Mucosa of gallbladder (tissue), 1 donor: ENCODE results near the gene PIKFYVE. TPM values are rescaled to one million over a fixed set of nuclear protein-coding genes. Genes with fewer than 3 reads are reported as not detected.
"Not testable (repeated sequence)": the region's sequence is repeated elsewhere in the genome, so short reads cannot be mapped to it uniquely, and the experiment has no call there.

Experiments
- DNase-seq: peaks from one replicate; pipeline ENCODE4 v3.0.0-alpha.2; 2020; ENCODE audit warnings: low spot score
- total RNA-seq: library from RNA; stranded (reverse); gene quantifications from one replicate; pipeline ENCODE4 v1.2.1, GENCODE V29; 2021
- donor health status: DM: no; HTN: no; CAD: no.

PIKFYVE gene
- total RNA-seq, 1 donor from 2014 or later = 23.3 TPM

DNA sequence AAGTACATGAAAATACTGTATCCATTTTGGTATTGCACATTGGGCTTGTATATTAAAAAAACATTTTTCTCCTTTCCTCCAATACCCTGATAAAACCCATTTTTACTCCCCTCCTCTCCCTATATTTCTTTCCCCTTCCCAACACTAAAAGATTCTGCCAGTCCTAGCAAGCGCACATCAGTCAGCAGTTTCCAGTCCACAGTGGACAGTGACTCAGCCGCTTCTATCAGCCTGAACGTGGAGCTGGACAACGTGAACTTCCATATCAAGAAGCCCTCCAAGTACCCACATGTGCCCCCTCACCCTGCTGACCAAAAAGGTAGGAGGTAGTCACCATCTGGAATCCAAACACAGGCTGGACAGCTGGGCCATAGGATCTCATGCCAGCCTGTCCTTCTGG lies 38.6 kb downstream of the PIKFYVE start:
- DNase-seq = no peak

- no peak for DNase-seq
Observed at GRCh38 chr2:208306291-208306690, 40.2 kb downstream of the PIKFYVE start.

- no peak for DNase-seq
Observed at GRCh38 chr2:208311321-208311720, 45.3 kb downstream of the PIKFYVE start.

DNA sequence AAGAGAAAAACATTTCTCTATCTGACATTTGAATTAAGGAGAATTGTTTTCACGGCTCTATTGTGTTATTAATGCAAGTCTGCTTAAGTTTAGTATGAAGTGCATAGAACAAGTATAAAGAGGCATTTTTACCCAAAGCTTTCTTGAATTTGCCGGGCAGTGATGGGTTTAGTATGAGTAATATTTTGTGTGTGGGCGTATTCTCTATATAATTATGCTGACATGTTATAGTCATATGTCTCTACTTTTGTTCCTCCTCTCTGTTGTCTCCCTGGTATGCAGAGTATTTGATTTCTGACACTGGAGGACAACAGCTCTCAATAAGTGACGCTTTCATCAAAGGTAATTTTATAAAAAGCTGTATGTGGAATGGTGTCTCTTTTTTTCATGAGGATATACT lies 45.9 kb downstream of the PIKFYVE start:
- DNase-seq = no peak

- no peak for DNase-seq
Observed at GRCh38 chr2:208315081-208315788, 49.2 kb downstream of the PIKFYVE start.

DNA sequence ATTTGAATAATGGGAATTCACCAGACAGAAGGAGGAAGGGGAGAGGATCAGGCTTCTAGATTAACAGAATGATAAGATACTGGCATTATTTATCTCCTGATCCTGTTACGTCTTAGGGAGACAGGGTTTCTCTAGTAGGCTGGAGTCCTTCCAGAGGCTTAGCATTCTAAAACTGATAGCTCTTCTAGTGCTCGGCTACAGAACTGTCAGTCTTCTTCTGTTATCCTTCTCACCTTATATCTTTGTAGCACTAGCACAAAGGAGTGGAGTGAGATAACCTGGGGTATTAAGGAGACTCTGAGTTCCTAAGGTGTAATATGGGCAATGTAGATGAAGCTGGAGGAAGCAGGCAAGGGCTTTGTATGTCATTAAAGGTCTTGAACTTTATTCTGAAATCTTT lies 52.1 kb downstream of the PIKFYVE start:
- DNase-seq = no peak

GRCh38 chr2:208319391-208319790 lies 53.3 kb downstream of the PIKFYVE start:
- no peak for DNase-seq

DNA sequence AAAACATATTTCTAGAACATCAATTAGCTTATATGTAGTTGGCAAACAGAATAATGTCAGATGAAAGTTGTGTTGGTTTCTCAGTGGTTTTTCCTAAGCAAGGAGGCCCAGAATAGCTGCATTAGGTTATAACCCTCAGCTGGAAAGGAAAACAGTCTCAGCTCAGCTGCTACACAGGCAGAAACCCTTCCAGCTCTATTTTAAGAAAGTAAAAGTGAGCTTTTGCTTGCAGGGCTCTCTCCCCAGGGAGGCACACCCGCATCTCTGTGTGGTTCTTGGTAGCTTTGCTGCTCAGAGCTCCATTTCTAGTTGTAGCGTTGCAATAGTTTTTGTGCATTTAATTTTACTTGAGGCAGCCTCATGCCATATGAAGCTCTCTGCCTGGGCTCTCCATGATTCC lies 54.6 kb downstream of the PIKFYVE start:
- no peak for DNase-seq

GRCh38 chr2:208326016-208326415 lies 60.0 kb downstream of the PIKFYVE start:
- DNase-seq = no peak

- DNase-seq = no peak
Observed at GRCh38 chr2:208329485-208329884, 63.4 kb downstream of the PIKFYVE start.

DNA sequence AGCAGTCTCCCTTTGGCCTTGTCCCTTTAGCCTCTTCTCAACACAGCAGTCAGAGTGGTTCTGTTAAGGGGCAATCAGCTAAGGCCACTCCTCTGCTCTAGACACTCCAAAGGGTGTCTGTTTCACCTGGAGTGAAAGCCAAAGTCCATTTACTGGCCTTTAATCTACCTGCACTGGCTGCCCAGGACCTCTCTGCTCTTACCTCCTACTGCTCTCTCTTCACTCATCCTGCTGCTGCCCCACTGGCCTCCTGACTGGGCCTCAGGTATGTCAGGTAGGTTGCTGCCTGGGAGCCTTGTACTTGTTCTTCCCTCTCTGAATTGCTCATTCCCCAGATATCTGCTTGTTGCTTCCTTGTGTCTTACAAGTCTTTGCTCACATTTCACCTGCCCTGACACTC lies 68.2 kb downstream of the PIKFYVE start:
- DNase-seq = no peak

GRCh38 chr2:208346756-208347155 lies 80.7 kb downstream of the PIKFYVE start:
- DNase-seq = no peak

DNA sequence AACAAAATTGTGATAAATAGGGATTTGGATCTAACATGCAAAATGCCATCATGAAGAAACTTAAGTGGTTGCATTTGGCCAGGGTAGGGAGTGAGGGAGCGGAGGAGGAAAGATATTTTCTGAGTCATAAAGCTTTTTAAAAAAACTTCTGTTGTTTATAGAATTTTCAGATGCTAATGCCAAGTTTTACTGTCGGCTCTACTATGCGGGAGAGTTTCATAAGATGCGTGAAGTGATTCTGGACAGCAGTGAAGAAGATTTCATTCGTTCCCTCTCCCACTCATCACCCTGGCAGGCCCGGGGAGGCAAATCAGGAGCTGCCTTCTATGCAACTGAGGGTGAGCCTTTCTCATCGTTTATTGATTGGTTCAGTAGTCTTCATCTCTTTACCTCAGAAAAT lies 84.6 kb downstream of the PIKFYVE start:
- no peak for DNase-seq

- no peak for DNase-seq
Observed at GRCh38 chr2:208352644-208353567, 86.9 kb downstream of the PIKFYVE start.

DNA sequence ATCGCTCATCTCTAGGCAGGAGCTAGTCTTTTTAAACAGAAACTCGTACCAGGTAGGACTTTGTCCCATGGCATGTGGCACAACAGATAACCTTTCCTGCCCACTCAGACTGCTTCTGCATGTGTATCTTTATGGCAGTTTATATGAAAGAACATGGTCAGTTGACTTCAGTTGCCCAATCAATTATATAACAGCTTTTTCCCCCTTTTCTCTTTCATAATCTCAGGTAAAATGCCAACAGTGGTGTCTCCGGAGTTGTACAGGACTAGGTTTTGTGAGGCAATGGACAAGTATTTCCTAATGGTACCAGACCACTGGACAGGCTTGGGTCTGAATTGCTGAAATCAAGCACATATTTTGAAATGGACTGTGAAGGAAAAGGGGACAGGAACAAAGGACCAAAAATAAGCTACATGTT lies 88.9 kb downstream of the PIKFYVE start:
- peak; percentile 69 for DNase-seq

- not testable (repeated sequence) for DNase-seq
Observed at GRCh38 chr2:208356420-208356819, 90.4 kb downstream of the PIKFYVE start.

GRCh38 chr2:208356846-208357574 lies 91.0 kb downstream of the PIKFYVE start:
- DNase-seq = no peak

- DNase-seq = no peak
Observed at GRCh38 chr2:208358758-208359631, 92.9 kb downstream of the PIKFYVE start.

GRCh38 chr2:208359632-208359986 lies 93.6 kb downstream of the PIKFYVE start:
- no peak for DNase-seq

- DNase-seq = no peak
Observed at GRCh38 chr2:208360259-208361076, 94.4 kb downstream of the PIKFYVE start.

GRCh38 chr2:208361077-208361441 lies 95.0 kb downstream of the PIKFYVE start:
- no peak for DNase-seq
